ENCODE measurements around the gene RAB44.

RAB44 gene

DNA sequence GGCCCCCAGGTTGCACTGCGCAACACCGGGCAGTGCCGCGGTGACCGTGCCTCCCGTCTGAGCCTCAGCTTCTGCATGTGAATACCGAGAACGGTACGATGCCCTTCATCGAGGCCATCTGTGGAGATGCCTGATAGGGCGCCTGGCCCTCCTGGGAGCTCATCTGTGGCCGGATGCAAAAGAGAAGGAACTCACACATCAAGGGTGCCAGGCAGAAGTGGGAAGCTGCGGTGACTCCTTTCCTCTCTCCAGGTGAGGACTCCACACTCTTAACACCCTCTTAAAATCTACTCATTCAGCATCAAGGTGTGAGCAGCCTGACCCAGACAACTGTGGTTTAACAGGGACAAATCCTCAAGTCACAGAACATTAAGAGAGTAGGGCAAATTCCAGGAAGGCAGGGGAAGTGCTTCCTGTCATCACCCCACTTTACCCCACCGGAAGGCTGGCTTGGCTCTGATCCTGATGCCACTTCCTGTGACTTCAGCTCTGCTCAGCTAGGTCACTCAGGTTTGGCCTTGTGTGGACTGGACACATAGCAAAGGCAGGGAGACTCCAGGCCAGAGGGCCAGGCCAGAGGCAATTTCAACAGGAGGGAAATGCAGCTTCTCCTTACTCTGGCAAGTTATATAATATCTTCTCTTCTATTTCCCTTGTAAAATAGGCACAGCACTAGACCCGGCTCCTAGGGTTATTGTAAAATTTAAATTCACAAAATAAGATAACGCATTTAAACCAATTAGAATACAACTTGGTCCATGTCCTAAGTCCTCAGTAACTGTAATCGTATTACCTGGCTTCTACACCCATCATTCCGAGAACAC lies 72.3 kb downstream of the RAB44 start:
- TF ChIP-seq, protein P1, sequence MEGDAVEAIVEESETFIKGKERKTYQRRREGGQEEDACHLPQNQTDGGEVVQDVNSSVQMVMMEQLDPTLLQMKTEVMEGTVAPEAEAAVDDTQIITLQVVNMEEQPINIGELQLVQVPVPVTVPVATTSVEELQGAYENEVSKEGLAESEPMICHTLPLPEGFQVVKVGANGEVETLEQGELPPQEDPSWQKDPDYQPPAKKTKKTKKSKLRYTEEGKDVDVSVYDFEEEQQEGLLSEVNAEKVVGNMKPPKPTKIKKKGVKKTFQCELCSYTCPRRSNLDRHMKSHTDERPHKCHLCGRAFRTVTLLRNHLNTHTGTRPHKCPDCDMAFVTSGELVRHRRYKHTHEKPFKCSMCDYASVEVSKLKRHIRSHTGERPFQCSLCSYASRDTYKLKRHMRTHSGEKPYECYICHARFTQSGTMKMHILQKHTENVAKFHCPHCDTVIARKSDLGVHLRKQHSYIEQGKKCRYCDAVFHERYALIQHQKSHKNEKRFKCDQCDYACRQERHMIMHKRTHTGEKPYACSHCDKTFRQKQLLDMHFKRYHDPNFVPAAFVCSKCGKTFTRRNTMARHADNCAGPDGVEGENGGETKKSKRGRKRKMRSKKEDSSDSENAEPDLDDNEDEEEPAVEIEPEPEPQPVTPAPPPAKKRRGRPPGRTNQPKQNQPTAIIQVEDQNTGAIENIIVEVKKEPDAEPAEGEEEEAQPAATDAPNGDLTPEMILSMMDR (conservative IDR thresholded peaks at IDR 0.05; ENCODE audit: low read length) = no peak
- no peak overlapping the region for H3K4me3 ChIP-seq (ENCODE audit: low read length)
- DNase-seq (ENCODE audit: low read depth) = peak; percentile 75

DNA sequence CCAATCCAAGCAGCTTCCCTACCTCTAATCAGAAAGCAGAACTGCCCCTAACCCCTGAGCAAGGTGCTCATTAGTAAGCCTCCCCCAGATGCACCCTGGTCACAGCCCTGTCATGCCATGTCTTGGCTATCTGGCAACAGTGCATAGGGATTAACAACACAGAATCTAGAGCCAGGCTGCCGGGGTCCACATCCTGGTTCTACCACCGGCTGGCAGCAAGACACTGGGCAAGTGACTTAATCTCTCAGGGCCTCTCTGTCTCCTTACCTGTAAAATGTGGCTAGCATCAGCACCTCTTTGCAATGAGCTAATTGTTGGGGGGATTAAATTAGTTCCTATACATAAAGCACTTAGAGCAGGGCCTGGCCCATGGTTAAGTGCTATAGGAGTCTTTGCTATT lies 73.5 kb downstream of the RAB44 start:
- no peak overlapping the region for H3K4me3 ChIP-seq (ENCODE audit: low read length)
- no peak for DNase-seq (ENCODE audit: low read depth)
- TF ChIP-seq, protein P1 (conservative IDR thresholded peaks at IDR 0.05; ENCODE audit: low read length) = no peak

DNA sequence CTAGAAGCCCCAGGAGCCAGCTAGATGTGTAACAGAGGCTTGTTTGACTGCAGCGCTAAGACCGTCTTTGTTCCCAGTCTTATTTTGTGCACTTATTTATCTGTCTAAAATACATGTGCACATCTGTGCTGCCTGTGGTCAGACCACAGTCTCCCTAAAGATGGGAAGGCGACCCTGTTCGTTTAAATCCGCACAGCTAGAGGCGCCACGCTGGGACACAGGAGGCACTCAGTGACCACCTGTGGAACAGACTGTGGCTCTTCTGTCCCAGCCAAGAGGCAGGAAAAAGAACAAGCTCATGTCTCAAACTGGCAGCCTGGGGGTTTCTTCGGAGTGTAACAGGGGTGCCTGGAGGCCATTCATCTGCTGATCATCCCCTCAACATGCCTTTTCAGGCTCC lies 74.8 kb downstream of the RAB44 start:
- DNase-seq (ENCODE audit: low read depth) = no peak
- no peak overlapping the region for H3K4me3 ChIP-seq (ENCODE audit: low read length)
- TF ChIP-seq, protein P1 (conservative IDR thresholded peaks at IDR 0.05; ENCODE audit: low read length) = no peak

DNA sequence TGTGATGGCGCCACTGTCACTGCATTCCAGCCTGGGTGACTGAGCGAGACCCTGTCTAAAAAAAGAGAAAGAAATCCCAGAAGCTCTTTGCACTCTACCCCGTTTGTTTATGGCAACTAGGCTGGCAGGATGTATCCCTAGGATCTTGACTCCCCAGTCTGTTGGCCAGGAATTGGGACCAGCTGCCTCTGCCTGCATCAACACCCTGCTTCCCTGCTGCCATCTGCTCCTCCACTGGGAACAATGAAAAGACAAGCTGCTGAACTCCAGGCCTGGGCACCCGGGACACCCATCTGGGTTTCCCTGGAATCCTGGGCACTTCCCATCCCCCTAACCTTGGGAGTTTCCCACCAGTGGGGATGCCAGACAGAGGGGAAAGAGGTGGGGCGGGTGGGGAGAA lies 76.7 kb downstream of the RAB44 start:
- no peak overlapping the region for H3K4me3 ChIP-seq (ENCODE audit: low read length)
- DNase-seq (ENCODE audit: low read depth) = no peak
- TF ChIP-seq, protein P1 (conservative IDR thresholded peaks at IDR 0.05; ENCODE audit: low read length) = no peak

DNA sequence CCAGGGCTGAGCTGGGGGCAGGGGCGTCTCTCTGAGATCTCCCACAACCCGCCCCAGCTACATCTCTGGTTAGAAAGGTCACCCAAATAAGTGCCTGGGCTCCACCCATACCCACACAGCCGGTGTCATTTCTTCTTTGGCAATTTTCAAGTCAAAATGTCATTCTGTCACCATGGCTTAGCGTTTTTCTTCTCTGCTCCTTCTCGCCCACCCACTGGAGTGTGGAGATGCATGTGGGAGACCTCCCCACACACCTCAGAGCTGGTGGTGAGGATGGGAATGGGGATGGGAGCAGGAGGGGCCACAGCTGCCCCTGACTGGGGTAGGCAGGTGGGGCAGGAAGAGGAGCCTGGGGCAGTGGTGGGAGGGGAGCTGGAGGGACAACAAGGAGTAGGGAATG lies 78.5 kb downstream of the RAB44 start:
- TF ChIP-seq, protein P1 (conservative IDR thresholded peaks at IDR 0.05; ENCODE audit: low read length) = no peak
- DNase-seq (ENCODE audit: low read depth) = no peak
- no peak overlapping the region for H3K4me3 ChIP-seq (ENCODE audit: low read length)

DNA sequence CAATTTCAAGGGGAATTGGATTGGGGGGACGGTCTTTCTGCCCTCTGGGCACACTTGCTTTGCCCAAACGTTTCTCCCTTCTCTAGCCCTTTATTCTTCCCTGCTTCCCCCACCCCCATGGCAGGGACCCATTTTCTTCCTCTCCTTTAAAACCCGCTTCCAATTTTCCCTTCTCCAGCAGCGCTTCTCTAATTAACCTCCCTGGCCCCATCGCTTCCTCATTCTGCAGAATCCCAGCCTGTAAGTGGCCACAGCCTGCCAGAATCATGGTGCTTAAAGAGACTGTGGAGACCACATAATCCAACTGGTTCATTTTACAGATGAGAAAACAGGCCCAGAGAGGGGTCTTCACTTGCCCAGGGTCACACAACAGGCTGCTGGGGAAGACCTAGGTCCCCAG lies 80.2 kb downstream of the RAB44 start:
- no peak for DNase-seq (ENCODE audit: low read depth)
- H3K4me3 ChIP-seq (ENCODE audit: low read length) = no peak overlapping the region
- TF ChIP-seq, protein P1 (conservative IDR thresholded peaks at IDR 0.05; ENCODE audit: low read length) = no peak

DNA sequence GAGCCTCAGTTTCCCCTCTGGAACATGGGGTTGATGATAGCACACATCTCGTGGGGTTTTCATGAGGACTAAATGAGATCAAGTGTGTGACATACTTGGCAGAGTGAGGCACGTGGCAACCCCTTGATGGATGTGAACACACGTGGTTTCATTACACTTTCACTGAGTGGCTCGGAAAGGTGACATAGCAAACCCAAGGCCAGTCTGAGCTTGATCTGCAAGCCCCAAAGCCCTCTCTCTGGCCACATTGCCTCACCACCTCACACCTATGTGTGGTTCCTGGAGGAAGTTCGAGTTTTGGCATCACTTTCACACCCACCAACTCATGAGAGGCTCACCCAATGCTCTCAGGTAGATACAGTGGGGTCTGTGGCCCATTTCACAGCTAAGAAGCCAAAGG lies 81.6 kb downstream of the RAB44 start:
- DNase-seq (ENCODE audit: low read depth) = no peak
- H3K4me3 ChIP-seq (ENCODE audit: low read length) = no peak overlapping the region
- TF ChIP-seq, protein P1 (conservative IDR thresholded peaks at IDR 0.05; ENCODE audit: low read length) = no peak

All from AG10803 (cell line).